NCI-H1092 (cell line): ENCODE measurements around the gene XBP1.
"Not testable (repeated sequence)": the region's sequence is repeated elsewhere in the genome, so short reads cannot be mapped to it uniquely, and the experiment has no call there.

Experiments used
- DNase-seq: peaks from one replicate; lab custom pipeline; 2025; lab: John Stamatoyannopoulos, UW

XBP1 gene

DNA sequence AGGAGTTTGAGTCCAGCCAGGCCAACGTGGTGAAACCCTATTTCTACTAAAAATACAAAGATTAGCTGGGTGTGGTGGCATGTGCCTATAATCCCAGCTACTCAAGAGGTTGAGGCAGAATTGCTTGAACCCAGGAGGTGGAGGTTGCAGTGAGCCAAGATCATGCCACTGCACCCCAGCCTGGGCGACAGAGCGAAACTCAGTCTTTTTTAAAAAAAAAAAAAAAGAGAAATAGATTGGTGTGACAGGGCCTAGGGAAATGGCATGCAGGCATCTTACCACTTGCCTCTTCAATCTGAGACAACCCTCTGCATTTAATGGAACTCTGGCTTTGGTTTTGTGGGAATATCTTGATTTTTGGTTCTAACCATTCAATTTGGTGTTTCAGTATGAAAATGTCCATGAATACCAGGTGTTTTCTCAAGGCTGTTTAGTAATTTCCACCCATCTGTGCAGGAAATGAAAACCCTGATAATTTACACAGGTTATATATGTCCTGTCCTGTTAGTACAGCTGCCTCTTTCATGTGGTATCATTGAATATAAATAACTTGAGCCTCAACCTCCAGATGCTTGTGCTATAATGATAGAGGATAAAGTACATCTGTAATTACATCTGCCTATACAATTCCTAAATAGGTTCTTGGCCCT lies 8.4 kb downstream of the XBP1 start:
- DNase-seq, result no peak

DNA sequence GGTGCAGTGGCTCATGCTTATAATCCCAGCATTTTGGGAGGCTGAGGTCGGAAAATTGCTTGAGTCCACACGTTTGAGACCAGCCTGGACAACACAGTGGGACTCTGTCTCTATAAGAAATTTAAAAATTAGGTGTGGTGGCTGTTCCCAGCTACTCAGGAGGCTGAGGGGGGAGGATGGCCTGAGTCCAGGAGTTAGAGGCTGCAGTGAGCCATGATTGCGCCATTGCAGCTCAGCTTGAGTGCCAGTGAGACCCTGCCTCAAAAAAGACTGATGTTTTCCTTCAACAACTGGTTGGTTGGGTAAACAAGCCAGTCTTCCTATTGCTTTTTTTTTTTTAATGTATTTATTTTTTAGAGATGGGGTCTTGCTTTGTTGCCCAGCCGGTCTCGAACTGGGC lies 9.2 kb downstream of the XBP1 start:
- DNase-seq, result no peak

- DNase-seq, result no peak
Measured at GRCh38 chr22:28788601-28789000, 11.8 kb downstream of the XBP1 start.

DNA sequence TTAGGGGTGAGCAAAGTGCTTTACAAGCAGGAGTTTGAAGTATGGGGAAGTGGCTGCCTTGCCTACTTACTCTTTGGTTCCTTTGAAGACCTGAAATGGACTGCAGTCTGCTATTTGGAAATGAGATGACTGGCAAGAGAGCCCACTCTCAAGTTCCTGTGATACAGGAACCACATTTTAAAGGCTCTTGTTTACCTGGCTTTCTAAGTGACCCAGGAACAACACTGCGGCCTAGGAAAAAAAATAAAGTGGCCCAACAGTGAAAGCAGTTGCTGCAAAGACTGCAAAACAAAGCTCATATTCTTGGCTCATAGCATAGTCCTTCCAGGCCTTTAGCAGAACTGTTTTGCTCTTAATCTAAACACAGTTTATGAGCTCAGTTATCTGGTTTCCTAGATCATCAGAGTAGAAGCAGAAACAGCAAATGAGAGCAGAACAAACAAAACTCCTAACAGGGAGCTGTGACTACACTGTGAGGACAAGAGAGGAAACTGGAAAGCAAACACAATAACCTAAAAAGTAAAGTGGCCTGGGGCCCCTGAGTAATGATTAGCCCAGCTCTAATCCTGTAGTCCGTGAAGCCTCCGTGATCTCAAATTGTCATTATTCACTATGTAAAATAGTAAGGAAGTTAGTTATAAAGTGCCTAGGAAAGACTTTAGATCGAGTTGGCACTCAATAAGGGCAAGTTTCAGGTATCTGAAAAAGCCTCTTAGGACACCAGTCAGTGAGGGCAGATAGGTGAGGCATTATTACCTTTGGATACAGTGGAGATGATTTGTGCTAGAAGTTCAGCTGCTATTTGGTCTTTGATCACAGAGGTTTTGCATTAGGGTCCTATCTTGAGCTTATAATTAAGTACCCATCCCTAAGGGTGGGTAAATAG lies 16.3 kb downstream of the XBP1 start:
- DNase-seq, result no peak

GRCh38 chr22:28780296-28780695 lies 20.1 kb downstream of the XBP1 start:
- DNase-seq, result no peak

DNA sequence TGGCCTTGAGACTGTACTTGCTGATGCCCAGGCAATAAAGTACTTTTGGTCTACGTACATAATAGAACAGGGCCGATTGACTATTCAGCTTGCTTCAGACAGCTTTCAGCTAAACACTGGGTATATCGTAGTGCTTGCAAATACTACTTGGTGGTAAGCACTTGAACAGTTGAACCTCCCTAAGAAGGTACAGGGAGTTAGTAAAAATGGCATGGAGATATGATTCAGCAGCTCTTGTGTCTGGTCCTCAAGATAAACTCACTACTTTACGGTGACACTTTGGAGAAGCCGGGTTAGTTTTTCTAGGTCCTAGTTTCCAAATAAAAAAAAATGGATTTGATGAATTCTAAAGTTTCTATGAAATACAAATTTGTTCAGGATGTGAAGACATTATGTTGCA lies 20.5 kb downstream of the XBP1 start:
- no peak for DNase-seq

- DNase-seq, result no peak
Measured at GRCh38 chr22:28774378-28774777, 26.0 kb downstream of the XBP1 start.

GRCh38 chr22:28773461-28773867 lies 26.9 kb downstream of the XBP1 start:
- DNase-seq, result no peak

- DNase-seq, result peak; percentile 94
Measured at GRCh38 chr22:28772633-28773460, 27.5 kb downstream of the XBP1 start, which contains the start of gene CCDC117. Gene CCDC117, plus strand, starts transcription at chr22:28772695. Its CDS starts 155 bp downstream, at chr22:28772850.

DNA sequence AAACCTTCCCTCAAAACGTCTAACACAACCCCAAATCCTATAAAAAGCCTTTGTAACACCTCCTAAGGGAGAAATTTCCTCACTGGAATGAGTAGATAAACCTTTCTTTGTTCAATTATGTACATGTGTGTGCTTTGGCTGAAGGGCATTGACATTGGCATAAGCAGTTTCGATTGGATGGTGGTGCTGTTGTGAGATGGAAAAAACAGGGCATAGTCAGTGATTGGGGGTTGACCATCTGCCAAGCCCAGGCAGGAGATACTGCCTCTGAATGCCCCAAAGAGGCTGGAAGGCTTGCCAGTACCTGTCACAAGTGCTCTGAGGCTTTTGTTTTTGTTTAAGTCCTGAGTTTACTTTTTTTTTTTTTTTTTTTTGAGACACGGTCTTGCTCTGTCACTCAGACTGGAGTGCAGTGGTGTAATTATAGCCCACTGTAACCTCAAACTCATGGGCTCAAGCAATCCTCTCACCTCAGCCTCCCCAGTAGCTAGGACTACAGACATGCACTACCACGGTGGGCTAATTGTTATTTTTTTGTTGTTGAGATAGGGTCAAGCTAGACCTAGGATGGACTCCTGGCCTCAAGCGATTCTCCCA lies 29.1 kb downstream of the XBP1 start:
- DNase-seq, result peak; percentile 54

- DNase-seq, result no peak
Measured at GRCh38 chr22:28769394-28770085, 30.8 kb downstream of the XBP1 start.

DNA sequence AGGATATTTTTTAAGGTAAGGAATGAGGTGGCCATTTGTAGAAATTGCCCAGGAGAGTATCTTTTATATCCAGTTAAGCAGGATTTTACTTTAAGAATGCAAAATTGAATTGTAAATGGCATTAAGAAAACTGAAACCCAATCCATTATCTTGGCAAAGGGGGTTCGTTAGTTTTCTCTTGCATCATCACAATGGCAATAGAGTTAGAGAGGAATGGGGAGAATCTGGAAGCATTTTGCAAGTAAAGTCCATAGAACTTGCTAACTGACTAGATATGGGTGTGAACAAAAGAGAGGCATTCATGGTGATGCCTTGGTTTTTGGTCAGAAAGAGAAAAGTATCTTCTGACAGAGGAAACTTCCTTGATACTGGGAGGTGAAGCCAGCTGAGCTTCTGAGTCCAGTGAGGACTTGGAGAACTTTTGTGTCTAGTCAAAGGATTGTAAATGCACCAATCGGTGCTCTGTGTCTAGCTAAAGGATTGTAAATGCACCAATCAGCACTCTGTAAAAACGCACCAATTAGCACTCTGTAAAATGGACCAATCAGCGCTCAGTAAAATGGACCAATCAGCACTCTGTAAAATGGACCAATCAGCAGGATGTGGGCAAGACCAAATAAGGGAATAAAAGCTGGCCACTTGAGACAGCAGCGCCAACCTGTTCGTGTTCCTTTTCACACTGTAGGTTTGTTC lies 31.5 kb downstream of the XBP1 start:
- no peak for DNase-seq

DNA sequence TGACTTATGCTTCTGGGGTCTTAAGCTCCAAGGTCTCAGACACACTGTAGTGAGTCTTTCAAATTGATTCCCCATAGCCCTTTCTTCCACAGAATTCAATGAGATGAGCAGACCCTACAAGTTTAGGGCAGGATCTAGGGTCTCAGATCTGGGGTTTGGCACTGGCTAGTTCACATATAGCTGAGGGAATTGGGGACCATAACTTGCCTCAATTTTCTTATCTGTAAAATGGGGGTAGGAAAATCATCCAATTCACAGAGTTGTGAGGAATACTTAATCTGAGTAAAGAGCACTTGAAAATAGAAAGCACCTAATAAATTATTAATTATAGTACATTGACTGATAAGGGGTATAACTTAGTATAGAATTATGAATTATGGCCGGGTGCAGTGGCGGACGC lies 33.7 kb downstream of the XBP1 start:
- DNase-seq, result no peak

DNA sequence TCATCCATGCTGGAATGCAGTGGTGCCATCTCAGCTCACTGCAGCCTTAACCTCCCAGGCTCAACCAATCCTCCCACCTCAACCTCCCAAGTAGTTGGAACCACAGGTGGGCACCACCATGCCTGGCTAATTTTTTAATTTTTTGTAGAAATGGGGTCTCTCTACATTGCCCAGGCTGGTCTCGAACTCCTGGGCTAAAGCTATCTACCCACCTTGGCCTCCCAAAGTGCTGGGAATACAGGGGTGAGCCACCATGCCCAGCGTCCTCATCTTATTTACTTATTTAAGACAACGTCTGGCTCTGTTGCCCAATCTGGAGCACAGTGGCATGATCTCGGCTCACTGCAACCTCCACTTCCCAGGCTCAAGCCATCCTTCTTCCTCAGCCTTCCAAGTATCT lies 38.4 kb downstream of the XBP1 start:
- DNase-seq, result not testable (repeated sequence)

GRCh38 chr22:28761449-28761755 lies 39.0 kb downstream of the XBP1 start:
- DNase-seq, result no peak

- no peak for DNase-seq
Measured at GRCh38 chr22:28759861-28760560, 40.4 kb downstream of the XBP1 start.

DNA sequence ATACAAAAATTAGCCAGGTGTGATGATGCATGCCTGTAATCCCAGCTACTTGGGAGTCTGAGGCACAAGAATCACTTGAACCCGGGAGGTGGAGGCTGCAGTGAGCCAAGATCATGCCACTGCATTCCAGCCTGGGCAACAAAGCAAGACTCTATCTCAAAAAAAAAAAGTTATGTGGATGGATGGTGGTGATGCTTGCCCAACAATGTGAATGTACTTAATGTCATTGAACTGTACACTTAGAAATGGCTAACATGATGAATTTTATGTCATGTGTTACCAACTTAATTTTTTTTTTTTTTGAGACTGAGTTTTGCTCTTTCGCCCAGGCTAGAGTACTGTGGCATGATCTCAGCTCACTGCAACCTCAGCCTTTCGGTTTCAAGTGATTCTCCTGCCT lies 45.9 kb downstream of the XBP1 start:
- DNase-seq, result not testable (repeated sequence)

- DNase-seq, result no peak
Measured at GRCh38 chr22:28750471-28750881, 49.9 kb downstream of the XBP1 start.
